Sigmoid colon (tissue), 7 donors: ENCODE measurements around the gene LRP1B. TPM values are rescaled to one million over a fixed set of nuclear protein-coding genes. Genes with fewer than 3 reads are reported as not detected.
"Not testable (repeated sequence)": the region's sequence is repeated elsewhere in the genome, so short reads cannot be mapped to it uniquely, and the experiment has no call there.

ENCODE experiments used
- DNase-seq: peaks from one replicate; pipeline ENCODE4 v3.0.0-alpha.2; 2019
- H3K27ac ChIP-seq, 4 donors: fragments of 200-600 bp; sonication (generic); one replicate each; pipeline ENCODE4 v1.5.1; 2016 to 2019; ENCODE audit warnings: mild to moderate bottlenecking in 1 of 4
- H3K27me3 ChIP-seq, 3 donors: fragments of 200-600 bp; sonication (generic); one replicate each; pipeline ENCODE4 v1.5.1; 2019; ENCODE audit warnings: mild to moderate bottlenecking in 1 of 3
- H3K36me3 ChIP-seq, 4 donors: fragments of 200-600 bp; sonication (generic); one replicate each; pipeline ENCODE4 v1.5.1; 2016 to 2019
- H3K4me1 ChIP-seq, 4 donors: fragments of 200-600 bp; sonication (generic); one replicate each; pipeline ENCODE4 v1.5.1; 2017 to 2019
- H3K4me3 ChIP-seq, 4 donors: fragments of 200-600 bp; sonication (generic); one replicate each; pipeline ENCODE4 v1.5.1; 2017 to 2019; ENCODE audit warnings: mild to moderate bottlenecking in 2 of 4, moderate library complexity in 1 of 4
- H3K9me3 ChIP-seq, 4 donors: fragments of 200-600 bp in 3 of 4; sonication (generic) in 3 of 4; one replicate each; pipeline versions ENCODE4 v1.5.1 to v1.6.1; 2013 to 2019
- CTCF ChIP-seq, 4 experiments: fragments of 450-650 bp in 3 of 4; fragments of 200-600 bp in 1 of 4; IDR thresholded peaks; one replicate each; pipeline ENCODE4 v1.5.1; 2016 to 2019; ENCODE audit warnings: antibody characterized with exemption in 4 of 4, mild to moderate bottlenecking in 3 of 4, moderate library complexity in 2 of 4
- EP300 ChIP-seq, 4 donors: sonication (generic); formaldehyde crosslinking; IDR thresholded peaks; one replicate each; pipeline ENCODE4 v1.6.1; 2017; ENCODE audit warnings: antibody characterized with exemption in 4 of 4
- POLR2A ChIP-seq, 2 donors: fragments of 450-650 bp; IDR thresholded peaks; one replicate each; pipeline ENCODE4 v1.6.1; 2016; ENCODE audit warnings: antibody characterized with exemption in 2 of 2, mild to moderate bottlenecking in 2 of 2, moderate library complexity in 2 of 2
- POLR2AphosphoS5 ChIP-seq, 4 donors: sonication (generic); formaldehyde crosslinking; IDR thresholded peaks; one replicate each; pipeline ENCODE4 v1.6.1; 2017; ENCODE audit warnings: antibody characterized with exemption in 4 of 4
- WGBS, 2 donors: extraction: QIAGEN DNeasy Blood & Tissue Kit; methylation state at CpG; one replicate each; pipeline ENCODE4 v1.1.7; 2013; 5-methylcytosine and 5-hydroxymethylcytosine counted together
- intact Hi-C: fragments of 100-400 bp; cut with DNase I; formaldehyde crosslinking; loops from one replicate; pipeline ENCODE4 v1.15.1; 2023
- polyA plus RNA-seq, 3 donors: library from polyadenylated mRNA; stranded (reverse); fragments of 200-250 nt; gene quantifications; one replicate each; pipeline ENCODE4 v1.2.3, GENCODE V29; 2013
- total RNA-seq, 4 donors: library from RNA; depleted of rRNA; stranded (reverse); fragments of >200 nt; gene quantifications; one replicate each; pipeline ENCODE4 v1.1.0, GENCODE V29; 2016
- donor health status: healthy with polysubstance abuse.
- donor health status: Bipolar disorder and iron deficiency.
- donor health status: healthy.

LRP1B gene
- total and polyA plus RNA-seq, 7 donors, result 0.06 to 5.1 (median 2.0) TPM; not detected in 1

GRCh38 chr2:140349695-140350094, 1781.1 kb downstream of the LRP1B start:
- Histone ChIP-seq H3K27me3 (no peaks in the 10 kb centered on the region), H3K4me1 (no peaks in the 10 kb centered on the region), H3K27ac (no peak overlapping the region), H3K36me3 (no peaks in the 10 kb centered on the region), H3K4me3 (no peak overlapping the region), H3K9me3 (no peaks in the 10 kb centered on the region)
- intact Hi-C loops, result no loop called here
- DNase-seq, result no peak
- TF ChIP-seq POLR2A (IDR thresholded peaks at IDR 0.05) (no peak), EP300 (IDR thresholded peaks at IDR 0.05) (no peak), CTCF (IDR thresholded peaks at IDR 0.05) (no peak), POLR2AphosphoS5 (IDR thresholded peaks at IDR 0.05) (no peak)
- 47 to 77% methylated on average over 3 of the region's 3 CpGs for WGBS, 2 donors

DNA sequence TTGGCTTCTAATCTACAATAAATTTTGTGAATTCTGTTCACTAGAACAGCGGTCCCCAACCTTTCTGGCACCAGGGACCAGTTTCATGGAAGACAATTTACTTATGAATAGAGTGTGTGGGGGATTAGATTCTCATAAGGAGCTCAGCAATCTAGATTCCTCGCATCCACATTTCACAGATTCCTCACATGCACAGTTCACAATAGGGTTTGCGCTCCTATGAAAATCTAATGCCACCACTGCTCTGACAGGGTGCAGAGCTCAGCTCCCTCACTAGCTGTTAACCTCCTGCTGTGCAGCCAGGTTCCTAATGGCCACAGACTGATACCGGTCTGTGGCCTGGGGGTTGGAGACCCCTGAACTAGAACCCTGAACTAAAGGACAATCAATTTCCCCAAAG, 1782.0 kb downstream of the LRP1B start:
- no peaks in the 10 kb centered on the region for H3K36me3 ChIP-seq
- no peaks in the 10 kb centered on the region for H3K4me1 ChIP-seq
- no peak overlapping the region for H3K27ac ChIP-seq
- no peak for DNase-seq
- TF ChIP-seq POLR2A (IDR thresholded peaks at IDR 0.05), result no peak
- TF ChIP-seq POLR2AphosphoS5 (IDR thresholded peaks at IDR 0.05), result no peak
- no peak for TF ChIP-seq EP300 (IDR thresholded peaks at IDR 0.05)
- TF ChIP-seq CTCF (IDR thresholded peaks at IDR 0.05), result no peak
- H3K9me3 ChIP-seq, result no peaks in the 10 kb centered on the region
- 74 to 79% methylated on average over 4 of the region's 4 CpGs for WGBS, 2 donors
- intact Hi-C loops, result no loop called here
- no peak overlapping the region for H3K4me3 ChIP-seq
- H3K27me3 ChIP-seq, result no peaks in the 10 kb centered on the region

DNA sequence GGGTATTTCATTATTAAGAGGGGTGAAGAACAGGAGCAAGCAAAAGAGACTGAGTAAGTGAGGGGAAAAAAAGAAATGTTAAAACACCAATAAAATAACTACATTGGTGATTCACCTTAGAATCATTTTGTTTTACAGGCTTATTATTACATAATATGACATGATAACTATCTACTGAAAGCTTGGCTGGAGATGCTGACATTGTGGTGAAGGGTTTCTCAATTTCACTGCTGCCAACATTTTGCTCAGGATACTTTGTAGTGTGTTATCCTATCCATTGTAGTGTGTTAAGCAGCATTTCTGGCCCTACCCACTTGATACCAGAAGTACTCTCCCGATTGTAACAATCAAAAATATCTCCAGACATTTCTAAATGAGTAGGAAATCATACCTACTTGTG, 1786.0 kb downstream of the LRP1B start:
- 60 to 83% methylated on average over 1 of the region's 1 CpG for WGBS, 2 donors
- Histone ChIP-seq H3K4me1 (no peaks in the 10 kb centered on the region), H3K9me3 (no peaks in the 10 kb centered on the region), H3K27me3 (no peaks in the 10 kb centered on the region), H3K27ac (no peak overlapping the region), H3K36me3 (no peaks in the 10 kb centered on the region), H3K4me3 (no peak overlapping the region)
- TF ChIP-seq EP300 (IDR thresholded peaks at IDR 0.05) (no peak), CTCF (IDR thresholded peaks at IDR 0.05) (no peak), POLR2A (IDR thresholded peaks at IDR 0.05) (no peak), POLR2AphosphoS5 (IDR thresholded peaks at IDR 0.05) (no peak)
- no peak for DNase-seq
- intact Hi-C loops, result no loop called here

GRCh38 chr2:140344266-140344665, 1786.5 kb downstream of the LRP1B start:
- H3K9me3 ChIP-seq, H3K27ac ChIP-seq, H3K27me3 ChIP-seq, H3K4me1 ChIP-seq, H3K36me3 ChIP-seq, DNase-seq, H3K4me3 ChIP-seq, intact Hi-C loops: not testable (repeated sequence)
- 80 to 87% methylated on average over 1 of the region's 1 CpG for WGBS, 2 donors

DNA sequence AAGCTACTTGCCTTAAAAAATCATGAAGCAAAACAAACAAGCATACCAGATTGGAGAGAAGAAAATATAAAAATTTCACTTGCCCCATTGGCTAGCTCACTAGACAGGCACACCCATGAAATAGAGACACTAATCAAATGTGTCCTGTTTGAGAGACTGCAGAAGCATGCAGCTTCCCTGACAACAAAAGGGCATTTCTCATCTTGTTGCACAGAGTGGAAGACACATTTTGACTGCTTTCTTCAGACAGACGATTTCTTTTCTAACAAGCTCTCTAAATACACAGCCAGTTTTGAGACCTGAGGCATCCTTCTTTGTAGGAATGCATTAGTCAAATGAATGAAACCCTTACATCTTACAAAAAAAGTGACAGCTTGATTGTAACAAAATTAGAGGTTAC, 1792.0 kb downstream of the LRP1B start:
- H3K9me3 ChIP-seq, result no peaks in the 10 kb centered on the region
- no peak overlapping the region for H3K27ac ChIP-seq
- H3K4me3 ChIP-seq, result no peak overlapping the region
- no peaks in the 10 kb centered on the region for H3K27me3 ChIP-seq
- intact Hi-C loops, result no loop called here
- no peak for TF ChIP-seq CTCF (IDR thresholded peaks at IDR 0.05)
- no peak for TF ChIP-seq EP300 (IDR thresholded peaks at IDR 0.05)
- no peak for TF ChIP-seq POLR2A (IDR thresholded peaks at IDR 0.05)
- TF ChIP-seq POLR2AphosphoS5 (IDR thresholded peaks at IDR 0.05), result no peak
- DNase-seq, result no peak
- no peaks in the 10 kb centered on the region for H3K4me1 ChIP-seq
- H3K36me3 ChIP-seq, result no peaks in the 10 kb centered on the region
- WGBS, 2 donors, result 22 to 53% methylated on average over 1 of the region's 1 CpG
